GM21528 (cell line): ENCODE data around the gene DACH1.

Experiments
- ATAC-seq: cut with Tn5 transposase; IDR thresholded peaks from one replicate; pipeline ENCODE4 v1.9.1; 2021; ENCODE audit warnings: mild to moderate bottlenecking, moderate library complexity; ENCODE audit not compliant: unreplicated experiment, low FRiP score

DACH1 gene

DNA sequence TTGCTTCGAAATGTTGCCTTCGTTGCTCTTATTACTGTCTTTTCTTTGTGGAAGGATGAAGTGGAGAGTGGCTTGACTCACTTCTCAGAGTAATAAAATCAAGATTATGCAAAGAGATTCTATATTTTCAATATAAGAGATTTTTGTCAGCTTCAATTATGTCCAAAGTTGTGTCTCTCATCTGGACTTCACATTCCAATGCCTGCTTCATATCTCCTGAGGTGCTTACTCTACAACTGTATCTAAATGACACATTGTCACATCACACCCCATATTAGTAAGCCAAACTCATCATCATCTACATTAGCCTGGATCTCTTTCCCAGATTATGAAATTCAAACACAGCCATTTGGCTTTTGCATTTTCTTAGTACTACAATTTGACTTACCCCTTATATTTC is 409.4 kb downstream of the DACH1 start:
- ATAC-seq, result no peak

DNA sequence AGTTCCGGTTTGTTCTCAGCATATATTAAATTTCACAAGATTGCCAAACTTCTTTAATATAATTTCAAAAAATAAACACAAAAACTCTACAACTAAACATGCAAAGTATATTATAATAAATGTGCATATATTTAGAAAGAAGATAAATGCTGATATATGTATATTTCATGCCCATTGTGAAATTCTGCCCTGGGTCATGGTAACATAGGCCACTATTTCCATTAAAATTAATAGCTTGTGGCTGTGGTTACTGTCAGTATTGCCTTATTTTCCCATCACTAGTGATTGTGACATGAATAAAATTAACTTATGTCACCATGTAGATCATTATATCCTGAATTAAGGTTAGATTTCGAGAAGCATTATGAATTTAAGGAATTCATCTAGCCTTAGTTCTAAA is 410.9 kb downstream of the DACH1 start:
- no peak for ATAC-seq

DNA sequence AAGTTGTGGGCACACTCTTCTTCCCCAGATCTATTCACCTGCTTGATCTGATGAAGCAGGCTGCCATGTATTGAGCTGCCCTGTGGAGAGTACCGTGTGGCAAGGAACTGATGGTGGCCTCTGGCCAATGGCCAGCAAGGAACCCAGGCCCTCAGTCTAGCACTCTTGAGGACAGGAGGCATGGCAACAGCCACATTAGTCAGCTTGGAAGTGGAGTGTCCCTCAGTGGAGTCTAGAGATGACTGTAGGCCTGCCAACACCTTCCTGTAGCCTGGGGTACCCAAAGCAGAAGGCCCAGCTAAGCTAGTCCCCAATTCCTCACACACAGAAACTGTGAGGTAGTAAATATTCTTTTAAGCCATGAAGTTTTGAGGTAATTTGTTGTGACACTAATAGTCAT is 412.5 kb downstream of the DACH1 start:
- no peak for ATAC-seq

DNA sequence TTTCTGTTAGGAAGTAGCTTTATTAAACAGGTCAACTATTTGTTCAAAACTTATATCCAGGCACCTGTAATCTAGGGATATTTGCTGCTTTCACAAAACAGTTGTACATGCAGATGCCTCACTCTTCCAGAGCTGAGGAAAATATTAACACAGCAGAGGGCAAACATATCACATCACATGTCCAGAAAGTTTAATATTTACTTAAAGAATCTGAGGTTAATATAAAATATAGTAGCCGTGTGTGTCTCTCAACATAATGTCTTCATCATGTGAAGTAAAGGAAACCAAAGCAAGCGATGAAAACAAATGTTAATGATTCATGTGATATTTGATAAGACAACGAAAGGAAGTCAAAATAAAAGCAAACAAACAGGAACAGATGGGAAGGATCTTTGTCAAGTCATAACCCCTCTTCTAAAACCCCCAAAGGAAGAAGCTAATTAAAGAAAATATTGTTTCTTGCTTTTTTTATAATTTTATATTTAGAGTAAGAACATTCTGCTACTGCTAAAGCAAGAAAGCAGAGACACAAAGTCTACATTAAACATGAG is 418.8 kb downstream of the DACH1 start:
- no peak for ATAC-seq

DNA sequence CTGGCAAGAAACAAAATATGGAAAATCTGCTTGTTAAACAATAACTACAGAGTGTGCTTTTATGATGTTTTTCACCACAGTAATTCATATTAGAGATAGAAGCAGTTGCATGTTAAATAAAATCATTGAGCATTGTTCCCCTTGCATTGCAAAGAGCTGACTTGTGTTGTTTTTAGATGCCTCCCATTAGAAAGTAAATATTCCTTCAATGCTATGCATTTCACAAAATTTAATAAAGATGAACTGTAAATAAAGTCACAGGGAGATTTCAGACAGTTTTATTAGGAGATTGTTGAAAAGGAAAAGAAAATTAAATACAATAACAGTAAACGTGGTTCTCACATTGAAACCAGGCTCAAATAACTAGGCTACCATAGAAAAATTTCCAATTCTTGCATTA is 429.3 kb downstream of the DACH1 start:
- ATAC-seq, result no peak

DNA sequence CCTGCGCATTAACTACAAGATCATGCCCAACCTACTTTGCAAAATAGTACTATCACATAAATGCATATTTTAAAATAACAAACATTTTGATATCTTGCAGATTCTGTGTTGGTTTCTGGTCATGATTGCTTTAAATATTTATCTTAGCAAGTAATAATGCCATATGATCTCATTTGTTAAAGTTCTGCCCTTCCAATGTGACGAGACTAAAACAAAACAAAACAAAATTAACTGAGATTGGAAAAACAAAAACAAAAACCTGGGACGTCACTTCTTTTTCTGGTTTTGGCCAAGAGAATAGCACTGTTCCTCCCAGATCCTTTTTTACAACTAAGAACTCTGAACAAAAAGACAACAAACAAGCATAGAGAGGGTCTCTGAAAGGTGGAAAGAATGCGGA is 436.3 kb downstream of the DACH1 start:
- ATAC-seq, result no peak

DNA sequence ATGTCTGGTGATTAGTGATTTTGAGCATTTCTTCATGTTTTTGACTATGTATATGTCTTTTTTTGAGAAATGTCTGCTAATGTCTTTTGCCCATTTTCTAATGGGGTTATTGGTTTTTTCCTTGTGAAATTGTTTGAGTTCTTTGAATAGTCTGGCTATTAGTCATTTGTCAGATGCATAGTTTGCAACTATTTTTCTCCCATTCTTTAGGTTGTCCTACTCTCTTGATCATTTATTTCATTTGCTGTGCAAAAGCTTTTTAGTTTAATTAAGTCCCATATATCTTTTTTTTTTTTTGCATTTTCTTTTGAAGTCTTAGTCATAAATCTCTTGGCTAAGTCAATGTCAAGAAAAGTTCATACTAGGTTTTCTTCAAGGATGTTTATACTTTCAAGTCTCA is 449.8 kb downstream of the DACH1 start:
- no peak for ATAC-seq

DNA sequence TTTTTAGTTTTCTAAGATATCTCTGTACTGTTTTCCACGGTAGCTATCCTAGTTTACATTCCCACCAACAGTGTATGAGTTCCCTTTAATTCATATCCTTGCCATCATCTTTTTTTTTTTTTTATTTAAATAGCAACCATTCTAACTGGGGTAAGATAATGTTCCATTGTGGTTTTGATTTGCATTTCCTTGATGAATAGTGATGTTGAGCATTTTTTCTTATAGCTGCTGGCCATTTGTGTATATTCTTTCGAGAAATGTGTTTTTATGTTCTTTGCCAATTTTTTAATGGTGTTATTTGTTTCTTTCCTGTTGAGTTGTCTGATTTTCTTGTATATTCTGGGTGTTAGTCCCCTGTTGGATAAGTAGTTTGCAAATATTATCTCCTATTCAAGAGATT is 454.8 kb downstream of the DACH1 start:
- ATAC-seq, result no peak

DNA sequence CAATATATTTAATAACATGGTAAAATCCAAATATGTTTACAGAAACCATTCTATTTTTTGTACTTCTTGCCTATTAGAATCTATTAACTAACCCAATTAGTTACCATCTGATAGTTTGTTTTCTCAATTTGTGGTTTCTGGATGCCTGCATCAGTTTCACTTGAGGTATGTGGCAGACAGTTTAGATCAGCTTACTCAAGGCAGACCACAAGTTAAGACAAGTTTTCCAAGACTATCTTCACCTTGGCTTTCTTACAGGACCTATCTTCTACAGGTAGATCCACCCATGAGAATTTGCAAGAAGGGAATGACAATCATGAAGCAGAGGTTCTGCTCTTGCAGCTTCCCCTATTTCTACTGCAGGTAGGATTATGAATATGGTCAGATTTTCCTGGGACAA is 458.6 kb downstream of the DACH1 start:
- ATAC-seq, result no peak

DNA sequence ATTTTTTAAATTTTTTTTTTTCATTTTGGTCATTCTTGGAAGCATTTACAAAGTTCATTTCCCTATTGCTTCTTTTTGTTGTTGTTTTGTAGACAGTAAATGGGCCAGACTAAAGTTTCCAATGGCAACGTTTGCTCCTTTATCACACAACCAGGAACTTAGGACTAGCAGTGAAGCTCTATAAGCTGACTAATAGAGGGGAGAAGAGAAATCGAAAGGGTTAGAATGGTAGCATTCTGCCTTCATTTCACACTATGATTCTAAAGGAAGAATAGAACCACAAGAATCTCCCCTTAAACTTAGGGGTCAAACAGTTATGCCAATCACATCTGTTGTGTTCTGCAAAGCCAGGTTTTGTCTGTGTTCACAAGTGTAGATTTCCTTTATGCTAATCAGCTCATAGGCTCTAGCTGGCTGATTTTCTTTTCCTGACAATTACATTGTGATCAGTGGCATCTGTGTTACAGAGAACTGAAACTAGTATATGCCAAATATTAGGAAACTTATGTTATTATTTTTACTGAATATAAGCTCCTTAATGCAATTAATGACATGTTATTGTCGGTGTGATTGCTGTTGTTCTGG is 467.3 kb downstream of the DACH1 start:
- ATAC-seq, result no peak

DNA sequence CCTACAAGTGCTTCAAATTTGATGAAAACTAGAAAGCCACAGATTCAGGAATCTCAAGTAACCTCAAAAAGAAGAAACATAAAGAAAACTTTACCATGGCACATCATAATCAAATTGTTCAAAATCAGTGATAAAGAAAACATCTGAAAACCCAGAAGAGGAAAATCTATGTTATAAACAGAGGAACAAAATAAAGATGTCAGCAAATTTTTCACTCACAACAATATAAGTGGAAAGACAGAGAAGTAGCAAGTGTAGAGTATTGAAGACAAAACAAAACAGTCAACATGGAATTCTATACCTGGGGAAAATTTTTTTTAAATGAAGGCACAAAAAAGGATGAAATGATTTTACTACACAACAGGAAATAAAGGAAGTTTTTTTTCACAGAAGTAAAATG is 470.9 kb downstream of the DACH1 start:
- ATAC-seq, result no peak

DNA sequence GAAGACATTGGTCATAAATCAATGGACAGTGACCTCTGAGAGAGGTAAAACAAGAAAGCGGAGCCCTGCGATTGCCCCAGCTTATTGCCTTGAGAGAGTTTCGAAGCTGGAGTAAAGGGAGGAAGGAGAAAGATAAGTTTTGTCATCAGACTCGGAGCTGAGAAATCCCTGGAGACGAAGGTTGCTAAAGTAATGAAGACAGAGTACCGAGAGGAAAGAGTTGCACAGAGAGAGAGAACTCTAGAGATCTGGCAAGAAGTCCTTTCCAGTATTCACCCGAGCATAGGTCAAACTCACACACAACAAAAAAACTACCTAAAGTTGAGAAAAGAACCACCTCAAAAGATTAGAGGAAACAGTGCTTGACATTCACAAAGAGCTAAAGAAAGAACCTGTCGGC is 472.0 kb downstream of the DACH1 start:
- ATAC-seq, result no peak

DNA sequence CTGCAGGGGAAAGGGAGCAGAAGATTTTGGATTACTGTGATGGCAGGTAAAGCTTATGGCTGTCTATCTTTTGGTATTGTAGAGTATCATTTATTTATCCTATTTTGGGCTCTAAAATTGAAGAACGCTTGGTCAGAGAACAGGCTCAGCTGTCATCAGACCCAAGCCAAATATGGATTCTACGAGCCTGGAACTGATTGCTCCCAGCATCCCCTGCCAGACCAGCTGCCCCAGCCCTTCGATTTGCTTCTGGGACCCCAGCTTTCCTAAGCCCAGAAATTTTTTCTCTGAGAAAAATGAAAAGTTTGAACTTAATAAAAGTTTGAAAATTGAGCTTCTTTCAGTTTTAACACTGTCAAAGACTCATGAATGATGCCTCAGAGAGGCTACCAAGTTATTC is 472.8 kb downstream of the DACH1 start:
- ATAC-seq, result no peak
